ENCODE measurements around the gene PHACTR1. TPM values are rescaled to one million over a fixed set of nuclear protein-coding genes. Genes with fewer than 3 reads are reported as not detected.

Gene PHACTR1
- total and polyA plus RNA-seq, 4 donors = 0.31 to 1.5 (median 0.79) TPM

DNA sequence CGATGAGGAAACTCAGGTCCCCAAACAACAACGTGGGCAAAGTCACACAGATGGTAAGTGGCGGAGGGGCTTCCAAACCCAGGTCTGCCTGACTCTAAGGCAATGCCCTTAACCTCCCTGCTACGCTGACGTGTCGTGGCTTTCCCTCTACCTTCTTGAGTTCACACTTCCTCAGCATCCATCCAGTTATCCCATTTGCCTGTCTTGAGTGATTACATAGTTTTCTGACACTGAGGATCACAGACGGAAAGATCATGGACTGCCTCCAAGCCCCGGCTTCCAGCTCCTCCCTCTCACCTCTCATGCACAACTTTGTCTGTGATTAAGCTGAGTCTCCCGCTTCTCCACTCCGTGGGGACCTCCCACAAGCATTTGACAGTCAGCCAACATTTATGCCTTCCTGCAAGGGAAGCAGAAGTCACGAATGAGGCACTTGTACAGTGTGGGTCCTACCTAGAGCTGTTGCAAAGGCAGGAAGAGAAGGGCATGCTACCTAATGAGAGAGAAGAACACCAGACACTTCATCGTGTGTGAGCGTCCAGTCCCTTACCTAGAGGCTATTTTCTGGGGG is 578.0 kb downstream of the PHACTR1 start (continued):
- TF ChIP-seq GABPA (IDR thresholded peaks at IDR 0.05 in 1 of 2, conservative IDR thresholded peaks at IDR 0.05 in 1 of 2) = no peak
- TF ChIP-seq, protein P1, sequence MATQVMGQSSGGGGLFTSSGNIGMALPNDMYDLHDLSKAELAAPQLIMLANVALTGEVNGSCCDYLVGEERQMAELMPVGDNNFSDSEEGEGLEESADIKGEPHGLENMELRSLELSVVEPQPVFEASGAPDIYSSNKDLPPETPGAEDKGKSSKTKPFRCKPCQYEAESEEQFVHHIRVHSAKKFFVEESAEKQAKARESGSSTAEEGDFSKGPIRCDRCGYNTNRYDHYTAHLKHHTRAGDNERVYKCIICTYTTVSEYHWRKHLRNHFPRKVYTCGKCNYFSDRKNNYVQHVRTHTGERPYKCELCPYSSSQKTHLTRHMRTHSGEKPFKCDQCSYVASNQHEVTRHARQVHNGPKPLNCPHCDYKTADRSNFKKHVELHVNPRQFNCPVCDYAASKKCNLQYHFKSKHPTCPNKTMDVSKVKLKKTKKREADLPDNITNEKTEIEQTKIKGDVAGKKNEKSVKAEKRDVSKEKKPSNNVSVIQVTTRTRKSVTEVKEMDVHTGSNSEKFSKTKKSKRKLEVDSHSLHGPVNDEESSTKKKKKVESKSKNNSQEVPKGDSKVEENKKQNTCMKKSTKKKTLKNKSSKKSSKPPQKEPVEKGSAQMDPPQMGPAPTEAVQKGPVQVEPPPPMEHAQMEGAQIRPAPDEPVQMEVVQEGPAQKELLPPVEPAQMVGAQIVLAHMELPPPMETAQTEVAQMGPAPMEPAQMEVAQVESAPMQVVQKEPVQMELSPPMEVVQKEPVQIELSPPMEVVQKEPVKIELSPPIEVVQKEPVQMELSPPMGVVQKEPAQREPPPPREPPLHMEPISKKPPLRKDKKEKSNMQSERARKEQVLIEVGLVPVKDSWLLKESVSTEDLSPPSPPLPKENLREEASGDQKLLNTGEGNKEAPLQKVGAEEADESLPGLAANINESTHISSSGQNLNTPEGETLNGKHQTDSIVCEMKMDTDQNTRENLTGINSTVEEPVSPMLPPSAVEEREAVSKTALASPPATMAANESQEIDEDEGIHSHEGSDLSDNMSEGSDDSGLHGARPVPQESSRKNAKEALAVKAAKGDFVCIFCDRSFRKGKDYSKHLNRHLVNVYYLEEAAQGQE (IDR thresholded peaks at IDR 0.05) = no peak

DNA sequence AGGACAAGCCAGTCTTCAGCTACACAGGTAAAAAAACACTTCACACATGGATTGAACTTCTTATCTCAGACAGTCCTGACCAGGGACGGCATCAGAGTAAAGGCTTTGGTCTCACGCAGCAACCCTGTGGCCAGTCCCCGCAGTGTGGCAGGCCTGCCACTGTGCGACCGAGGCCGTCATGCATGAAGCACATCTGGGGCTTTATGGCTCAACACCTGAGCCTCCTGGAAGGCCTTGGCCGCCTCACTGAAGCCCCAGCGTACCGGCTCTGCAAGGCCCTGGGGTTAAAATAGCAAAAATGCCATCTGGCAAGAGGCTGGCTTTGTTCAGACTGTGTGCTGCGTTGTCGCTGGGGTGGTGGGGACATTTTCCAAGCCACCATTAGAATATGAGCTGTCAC is 579.0 kb downstream of the PHACTR1 start:
- H3K4me1 ChIP-seq (ENCODE audit: control insufficient read depth in 4 of 4, insufficient read depth in 4 of 4, low read length in 3 of 4) = no peaks in the 10 kb centered on the region
- no peaks in the 10 kb centered on the region for H3K9me3 ChIP-seq (ENCODE audit: control insufficient read depth in 4 of 4, low read length in 3 of 4)
- no peak overlapping the region for H3K27ac ChIP-seq (ENCODE audit: low read depth in 1 of 2, low read length in 2 of 2)
- peaks cover 3 to 27% (median 15%) of the 10 kb centered on the region in 4 donors for H3K36me3 ChIP-seq (ENCODE audit: control insufficient read depth in 4 of 4, insufficient read depth in 3 of 4, low read depth in 1 of 4, low read length in 3 of 4)
- DNase-seq (ENCODE audit: low spot score) = no peak
- TF ChIP-seq, protein P2, sequence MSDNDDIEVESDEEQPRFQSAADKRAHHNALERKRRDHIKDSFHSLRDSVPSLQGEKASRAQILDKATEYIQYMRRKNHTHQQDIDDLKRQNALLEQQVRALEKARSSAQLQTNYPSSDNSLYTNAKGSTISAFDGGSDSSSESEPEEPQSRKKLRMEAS (IDR thresholded peaks at IDR 0.05) = no peak
- TF ChIP-seq, protein P1 (IDR thresholded peaks at IDR 0.05) = no peak
- TF ChIP-seq TAF1 (conservative IDR thresholded peaks at IDR 0.05) = no peak
- no peak for TF ChIP-seq EGR1 (IDR thresholded peaks at IDR 0.05; ENCODE audit: low read depth in 2 of 2)
- no peak for TF ChIP-seq FOXA2 (IDR thresholded peaks at IDR 0.05)
- no peak for TF ChIP-seq HNF4G (IDR thresholded peaks at IDR 0.05)
- no peak for TF ChIP-seq RXRA (IDR thresholded peaks at IDR 0.05)
- TF ChIP-seq, protein P3, sequence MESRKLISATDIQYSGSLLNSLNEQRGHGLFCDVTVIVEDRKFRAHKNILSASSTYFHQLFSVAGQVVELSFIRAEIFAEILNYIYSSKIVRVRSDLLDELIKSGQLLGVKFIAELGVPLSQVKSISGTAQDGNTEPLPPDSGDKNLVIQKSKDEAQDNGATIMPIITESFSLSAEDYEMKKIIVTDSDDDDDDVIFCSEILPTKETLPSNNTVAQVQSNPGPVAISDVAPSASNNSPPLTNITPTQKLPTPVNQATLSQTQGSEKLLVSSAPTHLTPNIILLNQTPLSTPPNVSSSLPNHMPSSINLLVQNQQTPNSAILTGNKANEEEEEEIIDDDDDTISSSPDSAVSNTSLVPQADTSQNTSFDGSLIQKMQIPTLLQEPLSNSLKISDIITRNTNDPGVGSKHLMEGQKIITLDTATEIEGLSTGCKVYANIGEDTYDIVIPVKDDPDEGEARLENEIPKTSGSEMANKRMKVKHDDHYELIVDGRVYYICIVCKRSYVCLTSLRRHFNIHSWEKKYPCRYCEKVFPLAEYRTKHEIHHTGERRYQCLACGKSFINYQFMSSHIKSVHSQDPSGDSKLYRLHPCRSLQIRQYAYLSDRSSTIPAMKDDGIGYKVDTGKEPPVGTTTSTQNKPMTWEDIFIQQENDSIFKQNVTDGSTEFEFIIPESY (IDR thresholded peaks at IDR 0.05) = no peak
- TF ChIP-seq JUND (IDR thresholded peaks at IDR 0.05) = no peak
- no peak for TF ChIP-seq RAD21 (IDR thresholded peaks at IDR 0.05)
- TF ChIP-seq GABPA (IDR thresholded peaks at IDR 0.05 in 1 of 2, conservative IDR thresholded peaks at IDR 0.05 in 1 of 2) = no peak
- TF ChIP-seq, protein P4, sequence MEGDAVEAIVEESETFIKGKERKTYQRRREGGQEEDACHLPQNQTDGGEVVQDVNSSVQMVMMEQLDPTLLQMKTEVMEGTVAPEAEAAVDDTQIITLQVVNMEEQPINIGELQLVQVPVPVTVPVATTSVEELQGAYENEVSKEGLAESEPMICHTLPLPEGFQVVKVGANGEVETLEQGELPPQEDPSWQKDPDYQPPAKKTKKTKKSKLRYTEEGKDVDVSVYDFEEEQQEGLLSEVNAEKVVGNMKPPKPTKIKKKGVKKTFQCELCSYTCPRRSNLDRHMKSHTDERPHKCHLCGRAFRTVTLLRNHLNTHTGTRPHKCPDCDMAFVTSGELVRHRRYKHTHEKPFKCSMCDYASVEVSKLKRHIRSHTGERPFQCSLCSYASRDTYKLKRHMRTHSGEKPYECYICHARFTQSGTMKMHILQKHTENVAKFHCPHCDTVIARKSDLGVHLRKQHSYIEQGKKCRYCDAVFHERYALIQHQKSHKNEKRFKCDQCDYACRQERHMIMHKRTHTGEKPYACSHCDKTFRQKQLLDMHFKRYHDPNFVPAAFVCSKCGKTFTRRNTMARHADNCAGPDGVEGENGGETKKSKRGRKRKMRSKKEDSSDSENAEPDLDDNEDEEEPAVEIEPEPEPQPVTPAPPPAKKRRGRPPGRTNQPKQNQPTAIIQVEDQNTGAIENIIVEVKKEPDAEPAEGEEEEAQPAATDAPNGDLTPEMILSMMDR (IDR thresholded peaks at IDR 0.05; ENCODE audit: low read depth, low read length, missing input control) = no peak
- H3K4me3 ChIP-seq (ENCODE audit: low read depth in 1 of 3, low read length in 3 of 3) = no peak overlapping the region
- no peaks in the 10 kb centered on the region for H3K27me3 ChIP-seq (ENCODE audit: control insufficient read depth in 4 of 4, insufficient read depth in 4 of 4, low read length in 3 of 4)
- WGBS = 95% methylated on average over 11 of the region's 11 CpGs
- no peak overlapping the region for H3K9ac ChIP-seq (ENCODE audit: low read depth in 1 of 2, low read length in 2 of 2)

Measured in liver (tissue), 9 donors.